Fibroblast of skin of abdomen (primary cell): Measurements from ENCODE around the gene C1orf74.
A peak's percentile ranks its signal among the peaks of the same experiment; 100 is the strongest.
"Not testable (repeated sequence)": the region's sequence is repeated elsewhere in the genome, so short reads cannot be mapped to it uniquely, and the experiment has no call there.

Experiments
- DNase-seq: peaks from one replicate; pipeline ENCODE4 v3.0.0-alpha.2; 2013

The C1orf74 gene

GRCh38 chr1:209805875-209806760 lies 21.8 kb upstream of the C1orf74 start, which contains the start of gene IRF6:
Gene IRF6, minus strand, starts transcription at chr1:209806142. Its CDS starts 4,729 bp downstream, at chr1:209801413.
- DNase-seq = peak; percentile 68

DNA sequence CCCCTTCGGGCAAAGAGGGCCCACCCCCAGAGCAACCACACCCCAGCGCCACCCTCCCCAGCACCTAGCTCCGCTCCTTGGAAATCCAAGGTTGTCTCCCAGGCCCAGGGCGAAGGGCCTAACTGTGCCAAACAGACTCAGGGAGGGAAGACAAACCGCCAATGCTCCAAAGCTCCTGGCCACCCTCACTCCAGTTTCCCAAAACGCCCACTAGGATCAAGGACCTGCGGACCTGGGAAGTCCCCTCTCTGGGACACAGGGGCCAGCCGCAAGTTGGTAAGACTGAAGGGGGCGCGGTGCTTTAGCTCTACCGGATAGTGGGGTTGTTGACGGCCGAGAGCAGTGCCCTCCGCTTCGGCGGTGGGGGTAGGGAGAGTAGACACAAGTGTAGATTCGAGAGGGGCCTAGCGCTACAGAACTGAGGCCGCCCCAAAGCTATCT lies 21.0 kb upstream of the C1orf74 start:
- DNase-seq = no peak

GRCh38 chr1:209803568-209803967 lies 19.2 kb upstream of the C1orf74 start:
- no peak for DNase-seq

GRCh38 chr1:209802780-209803152 lies 18.4 kb upstream of the C1orf74 start:
- DNase-seq = no peak

GRCh38 chr1:209802117-209802779 lies 17.9 kb upstream of the C1orf74 start:
- no peak for DNase-seq

DNA sequence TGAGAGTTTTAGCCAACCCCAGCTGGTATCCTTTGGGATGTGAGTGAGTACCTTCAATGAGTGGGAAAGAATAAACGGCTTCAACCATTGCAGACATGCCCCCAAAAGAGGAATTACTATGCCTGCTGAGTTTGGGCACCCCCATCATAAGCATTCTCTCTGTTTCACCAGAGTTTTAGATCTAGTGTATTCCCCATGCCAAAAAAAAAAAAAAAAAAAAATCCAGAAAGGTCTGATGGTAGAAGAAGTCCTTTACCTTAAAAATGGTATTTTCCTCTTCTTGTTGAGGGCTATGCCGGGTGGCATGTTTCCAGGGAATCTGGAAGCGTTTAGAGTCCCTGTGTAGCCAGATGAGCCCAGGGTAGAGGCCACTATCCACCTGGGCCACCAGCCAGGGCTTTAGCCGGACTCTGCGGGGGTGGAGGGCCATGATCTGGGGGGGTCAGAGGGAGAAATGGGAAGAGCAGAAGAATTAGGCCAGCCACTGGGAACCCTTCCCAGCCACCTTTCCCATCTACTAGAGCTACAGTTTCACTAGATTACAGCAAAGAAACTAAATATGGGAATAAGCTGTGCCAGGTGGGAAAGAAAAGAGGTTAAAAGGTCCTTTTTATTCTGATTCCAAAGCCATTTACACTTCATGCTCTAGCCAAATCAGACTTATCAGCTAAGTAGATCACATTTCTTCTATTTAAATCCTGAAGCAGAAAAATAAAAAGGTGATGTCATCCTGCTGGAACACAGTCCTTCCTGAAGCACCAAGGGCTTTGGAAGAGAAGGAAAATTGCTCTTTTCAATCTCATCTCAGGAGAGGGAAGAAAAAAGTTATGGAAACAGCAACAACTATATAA lies 16.9 kb upstream of the C1orf74 start:
- no peak for DNase-seq

DNA sequence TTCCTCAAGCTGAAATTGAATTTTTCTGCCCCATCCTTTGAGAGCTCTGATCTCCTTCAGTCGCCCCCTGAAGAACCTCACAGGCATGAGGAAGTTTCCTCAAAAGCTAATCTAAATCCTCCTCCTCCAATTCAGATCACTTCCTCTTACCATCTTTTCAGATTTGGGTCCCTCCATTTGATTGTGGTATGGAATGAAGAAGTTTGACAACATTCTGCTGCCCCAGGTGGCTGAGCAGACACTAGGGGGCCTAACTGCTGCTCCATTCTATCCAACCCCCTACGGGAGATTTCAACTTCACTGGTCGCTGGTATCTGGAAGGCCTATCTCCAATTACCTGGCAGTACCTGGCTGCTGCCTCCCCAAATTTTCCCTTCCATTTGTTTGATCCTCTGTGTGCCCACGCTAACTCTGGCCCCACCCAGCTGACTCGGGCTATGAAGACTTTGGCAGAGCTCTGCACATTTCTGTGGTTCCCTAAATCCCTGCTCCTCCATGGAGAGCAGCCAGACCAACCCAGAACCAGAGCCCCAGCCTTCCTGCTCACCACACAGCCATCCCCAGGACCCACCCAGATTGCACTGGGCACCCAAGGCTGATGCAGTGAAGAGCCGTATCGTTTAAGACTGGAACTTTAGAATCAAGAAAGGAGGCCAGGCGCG lies 13.8 kb upstream of the C1orf74 start:
- DNase-seq = no peak

- not testable (repeated sequence) for DNase-seq
These were observed 9.4 kb upstream of the C1orf74 start for GRCh38 chr1:209793711-209794110.

DNA sequence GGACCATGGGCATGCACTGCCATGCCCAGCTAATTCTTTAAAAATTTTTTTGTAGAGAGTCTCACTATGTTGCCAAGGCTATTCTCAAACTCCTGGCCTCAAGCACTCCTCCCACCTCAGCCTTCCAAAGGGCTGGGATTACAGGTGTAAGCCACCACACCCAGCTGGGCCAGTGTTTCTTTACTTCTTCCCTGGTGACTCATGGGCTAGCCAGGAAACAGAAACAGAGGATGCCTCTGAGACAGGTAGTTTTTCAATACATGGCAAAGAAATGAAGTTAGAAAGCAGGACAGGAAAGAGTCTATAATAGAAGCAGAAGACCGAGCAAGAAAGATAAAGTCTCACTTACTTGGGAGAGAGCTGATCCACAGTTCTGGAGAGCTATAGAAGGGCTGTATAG lies 7.6 kb upstream of the C1orf74 start:
- DNase-seq = no peak

DNA sequence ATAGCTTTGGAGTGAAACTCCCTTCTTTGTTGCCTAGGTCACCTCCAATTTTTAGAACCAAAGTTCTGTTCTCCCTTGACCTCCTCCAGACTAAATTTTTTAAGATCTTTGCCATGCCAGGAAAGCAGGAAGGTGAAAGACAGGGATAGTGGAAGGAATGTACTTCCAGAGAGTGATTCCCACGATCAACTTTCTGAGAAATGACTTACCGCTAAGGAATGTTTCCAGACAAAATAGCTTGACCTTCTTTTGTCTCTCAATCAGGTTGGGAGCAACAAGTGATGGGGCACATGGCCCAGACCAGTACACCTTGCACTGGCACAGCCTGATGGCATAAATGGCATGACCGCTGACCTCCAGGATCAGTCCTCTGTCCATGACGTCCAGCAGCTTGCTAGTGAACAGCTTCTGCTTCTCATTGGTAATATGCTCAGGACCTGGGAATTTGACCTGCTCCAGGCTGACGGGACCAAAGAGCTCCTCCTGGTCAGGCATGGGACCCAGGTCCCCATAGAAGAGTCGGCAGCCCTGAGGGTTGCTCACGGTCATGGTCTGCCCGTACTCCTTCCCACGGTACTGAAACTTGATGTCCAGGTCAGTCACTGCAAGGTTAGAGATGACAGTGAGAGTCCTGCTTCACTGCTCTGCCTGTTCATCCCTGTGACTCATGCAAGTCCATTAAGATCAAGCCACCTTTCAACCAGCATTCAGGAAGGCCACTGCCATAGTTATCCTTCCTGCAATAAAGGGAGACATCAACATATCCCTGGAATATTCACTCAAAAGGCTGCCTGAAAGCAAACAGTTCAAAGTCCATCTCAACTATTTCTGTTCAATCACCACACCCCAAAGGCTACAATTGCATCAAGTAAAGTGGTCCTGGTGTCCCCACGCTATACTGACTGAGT lies 6.2 kb upstream of the C1orf74 start:
- peak; percentile 6 for DNase-seq

DNA sequence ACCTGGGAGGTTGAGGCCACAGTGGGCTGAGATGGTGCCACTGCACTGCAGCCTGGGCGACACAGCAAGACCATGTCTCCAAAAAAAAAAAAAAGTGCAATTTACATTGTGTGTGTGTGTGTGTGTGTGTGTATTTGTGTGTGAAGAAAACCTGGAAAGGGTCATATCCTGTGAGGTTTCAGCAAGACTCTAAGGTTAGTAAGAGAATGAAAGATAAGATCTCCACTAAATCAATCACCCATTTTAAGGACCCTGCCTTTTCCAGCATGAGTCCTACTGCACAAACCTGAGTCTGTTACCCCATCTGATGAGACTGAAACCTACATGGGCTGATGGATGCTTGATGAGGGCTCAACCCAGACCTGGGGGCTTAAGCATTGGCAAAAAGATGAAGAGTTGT lies 4.9 kb upstream of the C1orf74 start:
- no peak for DNase-seq

- no peak for DNase-seq
These were observed 3.2 kb upstream of the C1orf74 start for GRCh38 chr1:209787551-209787950.

GRCh38 chr1:209786146-209786545 lies 1.8 kb upstream of the C1orf74 start:
- no peak for DNase-seq

GRCh38 chr1:209785592-209785991 lies 1.2 kb upstream of the C1orf74 start:
- DNase-seq = no peak

DNA sequence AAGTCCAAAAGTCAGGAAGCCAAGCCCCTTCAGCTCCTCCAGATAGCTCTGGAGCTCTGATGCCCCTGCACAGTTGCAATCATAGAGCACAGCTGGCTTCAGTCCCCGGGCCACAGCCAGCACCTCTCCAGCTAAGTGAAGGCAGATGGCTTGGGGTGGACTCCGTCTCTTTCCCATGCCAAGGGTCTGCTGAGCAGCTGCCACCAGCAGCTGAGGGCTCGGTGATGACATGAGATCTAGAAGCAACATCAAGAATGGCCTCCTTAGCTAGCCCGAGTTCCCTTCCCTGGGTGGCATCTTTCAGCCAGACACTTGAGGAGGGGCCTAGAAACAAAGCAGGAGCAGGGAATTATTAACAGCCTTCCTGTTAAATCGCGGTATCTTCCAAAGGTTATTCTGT lies 973 bp downstream of the C1orf74 start:
- no peak for DNase-seq

GRCh38 chr1:209780268-209780667 lies 4.1 kb downstream of the C1orf74 start:
- DNase-seq = no peak

- no peak for DNase-seq
These were observed 6.3 kb downstream of the C1orf74 start for GRCh38 chr1:209778102-209778501.

GRCh38 chr1:209777587-209777986 lies 6.8 kb downstream of the C1orf74 start:
- no peak for DNase-seq

DNA sequence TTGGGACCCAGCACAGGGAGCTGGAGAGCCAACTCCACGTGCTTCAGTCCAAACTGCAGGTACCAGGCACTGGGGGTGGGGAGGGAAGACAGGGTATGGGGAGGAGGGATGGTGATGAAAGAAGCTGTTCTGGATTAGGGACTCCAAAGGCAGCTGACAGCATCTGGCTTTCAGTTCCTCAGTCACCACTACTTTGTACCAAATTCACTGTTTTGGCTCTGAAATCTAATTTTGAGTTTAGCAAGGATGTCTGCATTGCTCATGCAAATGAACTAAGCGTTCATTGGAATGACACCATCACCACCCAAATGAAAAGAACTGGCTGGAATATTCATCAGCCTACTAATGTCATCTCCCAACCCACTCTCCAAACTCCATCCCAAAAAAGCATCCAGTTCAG lies 8.7 kb downstream of the C1orf74 start:
- DNase-seq = no peak

DNA sequence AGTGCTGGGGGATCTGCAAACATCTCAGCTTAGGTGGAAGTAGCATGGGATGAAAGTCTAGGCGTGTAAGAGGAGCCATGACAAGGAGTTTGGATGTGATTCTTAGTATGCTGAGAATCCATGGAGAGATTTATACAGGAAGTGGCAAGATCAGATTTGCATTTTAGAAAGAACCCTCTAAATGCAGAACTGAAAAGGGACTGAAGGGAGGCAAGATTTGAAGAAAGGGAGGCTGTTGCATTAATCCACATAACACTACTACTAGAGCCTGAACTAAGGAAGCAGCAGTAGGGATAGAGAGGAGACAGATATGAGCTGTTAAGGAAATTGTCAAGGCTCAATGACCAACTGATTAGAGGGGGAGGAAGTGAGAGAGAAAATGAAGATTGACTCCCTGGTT lies 9.8 kb downstream of the C1orf74 start:
- no peak for DNase-seq

GRCh38 chr1:209772126-209772525 lies 12.2 kb downstream of the C1orf74 start:
- DNase-seq = no peak
